Skeletal muscle tissue (tissue), 4 donors: ENCODE results near the gene IGDCC3. TPM values are rescaled to one million over a fixed set of nuclear protein-coding genes. Genes with fewer than 3 reads are reported as not detected.
"Not testable (repeated sequence)": the region's sequence is repeated elsewhere in the genome, so short reads cannot be mapped to it uniquely, and the experiment has no call there.

Experiments
- H3K27ac ChIP-seq: one replicate; pipeline ENCODE4 v1.7.0; 2013; ENCODE audit warnings: mild to moderate bottlenecking, low read depth, low read length, inconsistent platforms
- H3K27me3 ChIP-seq, 3 donors: one replicate each; pipeline ENCODE4 v1.7.0; 2013; ENCODE audit warnings: low read length in 3 of 3; ENCODE audit not compliant: control insufficient read depth in 3 of 3, insufficient read depth in 3 of 3
- H3K36me3 ChIP-seq, 3 donors: one replicate each; pipeline ENCODE4 v1.7.0; 2013; ENCODE audit warnings: low read length in 3 of 3; ENCODE audit not compliant: control insufficient read depth in 3 of 3, insufficient read depth in 3 of 3
- H3K4me1 ChIP-seq, 3 donors: one replicate each; pipeline ENCODE4 v1.7.0; 2013; ENCODE audit warnings: low read length in 3 of 3, mild to moderate bottlenecking in 3 of 3; ENCODE audit not compliant: control insufficient read depth in 3 of 3, insufficient read depth in 3 of 3
- H3K4me3 ChIP-seq, 3 donors: one replicate each; pipeline ENCODE4 v1.7.0; 2013; ENCODE audit warnings: low read length in 3 of 3
- H3K9ac ChIP-seq, 3 donors: one replicate each; pipeline ENCODE4 v1.7.0; 2013; ENCODE audit warnings: low read length in 3 of 3, mild to moderate bottlenecking in 3 of 3, moderate library complexity in 2 of 3, low read depth in 1 of 3
- H3K9me3 ChIP-seq, 3 donors: one replicate each; pipeline ENCODE4 v1.7.0; 2013; ENCODE audit warnings: low read length in 3 of 3; ENCODE audit not compliant: control insufficient read depth in 3 of 3
- total RNA-seq: library from RNA; depleted of rRNA; stranded (reverse); fragments of >200 nt; gene quantifications from one replicate; pipeline ENCODE4 v1.2.3, GENCODE V29; 2014
- donor health status: Osteomylitis.

Gene IGDCC3
- total RNA-seq, 1 donor from 2014 or later: 1.0 TPM

DNA sequence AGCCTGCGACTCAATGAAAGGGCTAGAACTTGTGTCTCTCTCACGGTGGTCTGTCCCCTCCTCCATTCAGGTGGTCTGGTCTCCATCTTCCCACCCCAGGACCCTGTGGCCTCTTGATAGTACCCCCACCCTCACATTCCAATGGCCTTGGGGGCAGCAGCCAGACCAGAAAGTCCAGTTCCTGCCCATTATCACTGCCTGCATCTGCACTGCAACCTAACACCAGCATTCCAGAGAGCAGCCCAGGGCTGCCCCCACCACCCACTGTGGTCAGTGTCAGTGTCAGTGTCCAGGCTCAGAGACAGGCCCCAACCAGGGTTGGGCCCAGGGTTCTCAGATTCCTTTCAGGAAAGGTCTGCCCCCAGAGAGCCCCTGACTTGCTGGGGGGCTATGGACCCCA is 12.6 kb downstream of the IGDCC3 start:
- Histone ChIP-seq H3K27ac (no peak overlapping the region), H3K4me3 (no peak overlapping the region), H3K36me3 (no peaks in the 10 kb centered on the region), H3K9ac (no peak overlapping the region), H3K4me1 (peaks cover 0 to 8% (median 7%) of the 10 kb centered on the region in 3 donors), H3K27me3 (peaks cover 0 to 11% (median 0%) of the 10 kb centered on the region in 3 donors), H3K9me3 (no peaks in the 10 kb centered on the region)

DNA sequence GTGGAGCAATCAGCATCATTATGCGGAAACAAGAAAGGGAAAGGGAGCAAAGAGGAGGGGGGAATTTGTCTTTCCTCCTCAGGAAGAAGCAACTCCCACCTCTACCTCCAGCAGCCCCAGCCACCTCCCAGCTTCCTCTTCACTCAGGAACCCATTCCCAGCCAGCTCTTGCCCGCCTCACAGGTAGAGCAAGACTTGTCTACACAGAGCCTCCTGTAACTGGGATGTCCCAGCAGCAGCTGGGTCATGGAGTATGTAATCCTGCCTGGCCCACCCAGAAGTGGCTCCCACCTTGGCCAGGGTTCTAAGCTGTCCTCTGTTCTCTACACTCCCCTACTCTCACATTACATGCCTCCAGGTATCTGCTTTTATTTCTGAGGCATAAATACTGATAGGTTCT is 14.0 kb downstream of the IGDCC3 start:
- H3K27me3 ChIP-seq: peaks cover 0 to 11% (median 0%) of the 10 kb centered on the region in 3 donors
- no peak overlapping the region for H3K9ac ChIP-seq
- H3K27ac ChIP-seq: no peak overlapping the region
- H3K4me1 ChIP-seq: peaks cover 0 to 8% (median 7%) of the 10 kb centered on the region in 3 donors
- no peak overlapping the region for H3K4me3 ChIP-seq
- no peaks in the 10 kb centered on the region for H3K36me3 ChIP-seq
- H3K9me3 ChIP-seq: no peaks in the 10 kb centered on the region

DNA sequence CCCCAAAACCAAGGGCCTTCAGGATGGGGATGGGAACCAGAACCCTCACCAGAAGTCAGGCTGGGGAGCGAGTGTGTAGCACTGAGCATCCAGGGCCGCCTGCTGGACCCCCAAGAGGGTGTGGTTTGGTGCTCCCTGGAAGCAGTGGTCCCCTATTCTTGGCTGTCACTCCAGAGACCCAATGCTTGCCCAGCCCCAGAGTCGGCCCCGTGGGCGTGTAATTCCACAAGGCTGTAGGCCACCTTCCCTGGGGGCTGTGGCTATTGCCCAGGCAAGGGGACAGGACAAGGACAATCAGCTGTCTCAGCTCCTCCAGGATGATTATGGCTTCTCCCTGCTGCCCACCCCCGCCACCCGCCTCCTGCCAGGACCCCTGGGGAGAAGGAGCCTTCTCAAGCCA is 14.5 kb downstream of the IGDCC3 start:
- Histone ChIP-seq H3K9ac (no peak overlapping the region), H3K4me3 (no peak overlapping the region), H3K27ac (no peak overlapping the region), H3K27me3 (peaks cover 0 to 11% (median 0%) of the 10 kb centered on the region in 3 donors), H3K36me3 (no peaks in the 10 kb centered on the region), H3K4me1 (peaks cover 0 to 4% (median 4%) of the 10 kb centered on the region in 3 donors), H3K9me3 (no peaks in the 10 kb centered on the region)

DNA sequence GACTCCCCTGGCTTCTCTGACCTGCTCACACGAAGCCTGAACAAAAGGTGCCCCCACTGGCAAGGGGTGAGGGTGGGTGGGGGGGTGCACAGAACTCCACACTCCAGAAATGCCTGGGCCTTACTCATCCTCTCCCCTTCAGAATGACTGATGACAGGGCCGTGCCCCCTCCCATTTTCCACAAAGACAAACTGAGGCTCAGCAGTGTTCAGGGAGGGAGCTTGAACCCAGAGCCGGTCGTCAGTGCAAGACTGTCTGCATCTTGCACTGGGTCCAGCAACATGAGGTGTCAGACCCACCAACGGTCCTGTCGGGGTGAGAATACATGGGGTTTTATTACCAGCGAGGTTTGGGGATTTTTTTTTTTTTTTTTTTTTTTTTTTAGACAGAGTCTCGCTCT is 15.3 kb downstream of the IGDCC3 start:
- H3K9ac ChIP-seq: no peak overlapping the region
- H3K27ac ChIP-seq: no peak overlapping the region
- H3K36me3 ChIP-seq: no peaks in the 10 kb centered on the region
- H3K4me1 ChIP-seq: no peaks in the 10 kb centered on the region
- peaks cover 0 to 11% (median 3%) of the 10 kb centered on the region in 3 donors for H3K27me3 ChIP-seq
- H3K9me3 ChIP-seq: no peaks in the 10 kb centered on the region
- H3K4me3 ChIP-seq: no peak overlapping the region

DNA sequence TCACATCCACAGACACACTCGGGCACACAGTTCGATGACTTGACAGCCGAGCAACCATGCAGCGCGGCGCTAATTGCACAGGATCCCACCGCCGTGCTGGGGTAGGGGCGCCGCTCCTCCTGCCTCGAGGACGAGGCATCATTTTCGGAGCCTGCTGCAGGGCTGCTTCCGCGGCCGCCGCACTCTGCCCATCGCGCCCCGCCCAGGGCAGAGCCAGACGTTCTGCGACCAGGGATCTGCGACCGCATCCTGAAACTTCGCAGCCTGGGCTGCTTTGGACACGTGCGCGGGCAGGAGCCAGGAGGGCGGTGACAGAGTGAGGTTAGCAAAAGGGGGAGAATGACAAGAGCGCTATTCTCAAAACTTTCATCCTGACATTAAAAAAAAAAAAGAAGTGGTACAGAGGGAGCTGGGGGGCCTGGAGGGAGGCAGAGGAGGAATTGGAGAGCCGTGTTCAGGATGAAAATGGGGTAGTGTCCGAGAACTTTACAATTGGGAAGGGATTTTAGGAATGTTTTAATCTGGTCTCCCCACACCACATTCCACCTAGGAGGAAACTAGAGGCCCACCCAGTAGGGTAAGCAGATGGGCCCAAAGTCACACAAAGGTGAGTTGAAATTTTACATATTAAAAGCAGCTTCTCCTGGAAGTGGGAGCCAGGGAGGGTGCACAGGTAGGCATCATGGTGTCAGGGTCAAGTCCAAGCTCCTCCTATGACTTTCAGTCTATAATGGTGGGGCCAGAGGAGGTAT is 15.9 kb downstream of the IGDCC3 start:
- no peaks in the 10 kb centered on the region for H3K4me1 ChIP-seq
- H3K9ac ChIP-seq: no peak overlapping the region
- no peaks in the 10 kb centered on the region for H3K36me3 ChIP-seq
- H3K9me3 ChIP-seq: no peaks in the 10 kb centered on the region
- no peak overlapping the region for H3K27ac ChIP-seq
- peaks cover 0 to 11% (median 3%) of the 10 kb centered on the region in 3 donors for H3K27me3 ChIP-seq
- H3K4me3 ChIP-seq: no peak overlapping the region

DNA sequence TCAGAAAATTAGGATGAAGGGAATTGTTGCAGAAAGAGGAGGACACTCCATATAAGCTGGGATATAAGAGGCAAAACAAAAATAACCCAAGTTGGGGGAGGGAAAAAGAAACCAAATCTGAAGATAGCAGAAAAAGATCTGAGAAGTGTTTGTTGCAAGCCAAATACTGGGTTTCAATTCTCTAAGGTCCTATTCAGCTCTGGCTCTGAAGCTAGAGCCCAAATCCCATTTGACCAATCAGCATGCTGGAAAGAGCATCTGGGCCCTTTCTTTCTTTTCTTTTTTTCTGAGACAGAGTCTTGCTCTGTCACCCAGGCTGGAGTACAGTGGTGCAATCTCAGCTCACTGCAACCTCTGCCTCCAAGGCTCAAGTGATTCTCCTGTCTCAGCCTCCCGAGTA is 17.3 kb downstream of the IGDCC3 start:
- Histone ChIP-seq H3K9me3 (no peaks in the 10 kb centered on the region), H3K4me3 (no peak overlapping the region), H3K4me1 (peaks cover 0 to 6% (median 5%) of the 10 kb centered on the region in 3 donors), H3K27ac (no peak overlapping the region), H3K27me3 (peaks cover 4 to 19% (median 10%) of the 10 kb centered on the region in 3 donors), H3K9ac (no peak overlapping the region), H3K36me3 (no peaks in the 10 kb centered on the region)

DNA sequence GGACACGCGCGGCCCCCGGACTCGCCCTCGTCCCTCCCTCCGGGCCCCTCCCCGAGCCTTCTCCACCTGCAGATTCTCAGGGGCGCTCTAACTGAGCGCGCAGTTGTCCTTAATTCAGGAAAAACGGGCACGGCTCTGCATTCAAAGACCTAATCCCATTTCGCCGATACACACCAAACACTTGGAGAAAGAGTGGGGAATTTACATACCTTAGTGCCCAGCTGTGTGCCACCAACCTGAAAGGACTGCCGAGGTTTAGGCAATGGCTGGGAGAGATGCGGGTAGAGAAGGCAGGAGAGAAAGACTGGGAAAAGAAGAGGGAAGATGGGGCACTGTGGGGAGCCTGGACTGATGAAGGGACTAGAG is 21.8 kb downstream of the IGDCC3 start:
- peaks cover 8 to 14% (median 10%) of the 10 kb centered on the region in 3 donors for H3K27me3 ChIP-seq
- peak overlapping the region; percentile 54 to 68 (median 58) for H3K4me3 ChIP-seq
- no peaks in the 10 kb centered on the region for H3K36me3 ChIP-seq
- H3K9me3 ChIP-seq: no peaks in the 10 kb centered on the region
- no peak overlapping the region for H3K27ac ChIP-seq
- H3K4me1 ChIP-seq: peaks cover 0 to 7% (median 5%) of the 10 kb centered on the region in 3 donors
- peak overlapping the region in 2 of 3 donors; percentile 43 to 45 for H3K9ac ChIP-seq

DNA sequence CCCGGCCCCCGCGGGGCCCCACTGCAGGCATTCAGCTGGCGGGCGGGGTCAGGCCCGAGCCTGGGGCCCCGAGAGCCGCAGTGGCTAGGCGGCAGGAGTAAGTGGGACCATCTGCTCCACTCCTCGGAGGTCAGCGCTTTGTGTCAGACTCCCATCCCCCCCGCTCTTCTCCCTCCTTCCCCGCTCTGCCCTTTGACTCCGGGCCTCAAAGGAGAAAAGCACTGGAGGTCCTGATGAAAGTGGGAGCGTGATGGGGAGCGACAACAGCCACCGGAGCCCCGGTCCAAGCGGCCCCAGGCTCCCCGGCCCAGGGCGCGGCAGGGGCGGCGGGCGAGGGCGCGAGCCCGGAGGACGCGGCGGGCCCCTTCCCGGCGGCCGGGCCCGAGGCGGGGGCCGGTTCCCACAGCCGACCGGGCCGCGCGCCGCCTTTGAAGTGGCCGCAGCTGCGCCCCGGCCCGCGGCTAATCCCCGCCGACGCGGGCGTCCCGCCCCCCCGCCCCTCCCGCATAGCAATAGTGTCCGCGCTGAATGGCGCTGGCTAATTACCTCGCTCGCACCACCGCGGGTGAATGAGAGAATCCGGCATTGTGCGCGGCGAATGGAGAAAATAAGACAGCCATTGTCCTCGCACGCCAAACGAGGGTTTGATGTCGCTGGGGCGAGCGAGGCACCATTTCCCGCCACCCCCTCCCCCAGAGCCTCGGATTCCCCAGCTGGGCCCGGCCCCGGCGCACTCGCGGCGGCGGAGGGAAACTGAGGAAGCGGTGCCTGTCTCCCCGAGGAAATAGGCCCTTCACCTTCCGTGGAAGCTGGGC is 22.4 kb downstream of the IGDCC3 start:
- Histone ChIP-seq H3K27me3 (peaks cover 8 to 14% (median 10%) of the 10 kb centered on the region in 3 donors), H3K27ac (no peak overlapping the region), H3K9me3 (no peaks in the 10 kb centered on the region), H3K9ac (peak overlapping the region in 2 of 3 donors; percentile 43 to 69), H3K36me3 (no peaks in the 10 kb centered on the region), H3K4me1 (peaks cover 0 to 7% (median 5%) of the 10 kb centered on the region in 3 donors), H3K4me3 (peak overlapping the region; percentile 54 to 68 (median 58))

DNA sequence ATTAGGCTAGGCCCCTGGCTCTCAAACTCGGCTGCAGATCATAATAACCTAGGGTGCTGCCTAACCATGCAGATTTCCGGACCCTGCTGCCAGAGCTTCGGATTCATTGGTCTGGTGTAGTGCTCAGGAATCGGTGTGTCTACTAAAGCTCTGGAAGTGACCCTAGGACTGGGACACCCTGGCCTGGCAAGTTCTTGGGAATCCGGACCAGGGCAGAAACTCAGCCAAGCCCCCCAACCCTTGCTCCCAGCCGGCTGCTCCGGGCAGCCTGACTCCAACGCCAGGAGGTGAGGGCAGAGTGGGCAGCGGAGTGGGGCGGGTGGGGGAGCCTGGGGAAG is 23.0 kb downstream of the IGDCC3 start:
- Histone ChIP-seq H3K9me3 (no peaks in the 10 kb centered on the region), H3K9ac (no peak overlapping the region), H3K4me1 (peaks cover 0 to 7% (median 5%) of the 10 kb centered on the region in 3 donors), H3K27ac (no peak overlapping the region), H3K36me3 (no peaks in the 10 kb centered on the region), H3K27me3 (peaks cover 8 to 14% (median 10%) of the 10 kb centered on the region in 3 donors), H3K4me3 (no peak overlapping the region)

DNA sequence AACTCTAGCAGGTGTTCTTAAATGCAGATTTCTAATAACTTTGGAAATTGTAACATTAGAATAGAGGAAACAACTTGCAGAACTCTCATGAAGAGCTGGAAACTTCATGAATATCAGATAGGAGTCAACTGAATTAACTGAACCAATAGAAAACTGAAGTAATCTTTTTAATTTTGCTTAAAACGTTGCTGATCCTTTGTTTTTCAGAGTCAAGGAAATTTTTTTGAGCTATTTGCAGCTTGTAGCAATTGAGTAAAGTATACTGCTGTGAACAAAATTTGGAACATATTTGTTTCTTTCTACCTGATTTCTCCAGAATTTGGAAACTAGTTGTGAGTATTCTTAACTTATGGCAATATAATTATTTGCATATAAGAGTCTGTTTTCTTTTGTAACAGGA is 25.8 kb downstream of the IGDCC3 start:
- H3K36me3 ChIP-seq, H3K9ac ChIP-seq, H3K4me1 ChIP-seq, H3K27ac ChIP-seq, H3K4me3 ChIP-seq, H3K9me3 ChIP-seq: not testable (repeated sequence)
- peaks cover 7 to 14% (median 8%) of the 10 kb centered on the region in 3 donors for H3K27me3 ChIP-seq
